Stimulated activated CD4-positive, alpha-beta T cell treated with anti-CD3 and anti-CD28 coated beads, Interleukin-2, amount 100 ng/mL, for 4 hours (primary cell): ENCODE results near the gene AMBP.

Source experiments
- DNase-seq: peaks from one replicate; pipeline ENCODE4 v3.0.0-alpha.2; 2020; ENCODE audit warnings: low read depth

AMBP gene

DNA sequence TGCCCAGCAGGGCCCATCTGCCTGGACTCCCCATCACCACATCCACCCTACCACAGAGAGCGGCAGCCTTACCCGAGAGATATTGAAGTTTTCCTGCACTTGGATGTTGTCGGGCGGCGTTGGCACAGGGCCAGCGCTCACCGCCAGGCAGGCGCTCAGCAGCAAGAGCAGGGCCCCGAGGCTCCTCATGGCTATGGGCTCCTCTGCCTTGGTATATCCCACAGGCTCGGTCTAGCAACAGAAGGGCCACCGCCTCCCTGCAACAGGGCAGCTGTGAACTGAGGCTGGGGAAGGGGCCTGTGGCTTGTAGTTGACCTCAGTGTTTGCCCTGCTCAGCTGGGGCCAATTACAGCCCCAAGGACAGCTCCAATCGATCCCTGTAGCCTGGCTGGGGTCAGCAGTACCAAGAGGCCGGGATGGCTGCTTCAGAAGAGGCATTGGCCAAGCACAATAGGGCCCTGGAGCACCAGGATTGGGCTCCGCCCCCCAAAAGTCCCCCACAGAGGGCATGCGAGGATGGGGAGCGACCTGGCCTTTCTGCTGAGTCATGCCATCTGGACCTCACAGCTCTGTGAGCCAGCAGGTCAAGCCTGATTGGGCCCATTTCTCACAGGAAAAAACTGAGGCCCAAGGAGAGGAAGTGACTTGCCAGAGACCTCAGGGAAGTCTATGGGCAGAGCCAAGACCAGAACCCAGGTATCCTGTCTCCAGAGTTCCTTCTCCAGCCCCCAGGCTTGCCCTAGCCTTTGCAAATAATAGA lies at the start of gene AMBP:
Gene AMBP, minus strand, starts transcription at position 280 of the 760 bp plus-strand sequence. Its CDS starts 91 bp downstream, at position 189.
- no peak for DNase-seq

DNA sequence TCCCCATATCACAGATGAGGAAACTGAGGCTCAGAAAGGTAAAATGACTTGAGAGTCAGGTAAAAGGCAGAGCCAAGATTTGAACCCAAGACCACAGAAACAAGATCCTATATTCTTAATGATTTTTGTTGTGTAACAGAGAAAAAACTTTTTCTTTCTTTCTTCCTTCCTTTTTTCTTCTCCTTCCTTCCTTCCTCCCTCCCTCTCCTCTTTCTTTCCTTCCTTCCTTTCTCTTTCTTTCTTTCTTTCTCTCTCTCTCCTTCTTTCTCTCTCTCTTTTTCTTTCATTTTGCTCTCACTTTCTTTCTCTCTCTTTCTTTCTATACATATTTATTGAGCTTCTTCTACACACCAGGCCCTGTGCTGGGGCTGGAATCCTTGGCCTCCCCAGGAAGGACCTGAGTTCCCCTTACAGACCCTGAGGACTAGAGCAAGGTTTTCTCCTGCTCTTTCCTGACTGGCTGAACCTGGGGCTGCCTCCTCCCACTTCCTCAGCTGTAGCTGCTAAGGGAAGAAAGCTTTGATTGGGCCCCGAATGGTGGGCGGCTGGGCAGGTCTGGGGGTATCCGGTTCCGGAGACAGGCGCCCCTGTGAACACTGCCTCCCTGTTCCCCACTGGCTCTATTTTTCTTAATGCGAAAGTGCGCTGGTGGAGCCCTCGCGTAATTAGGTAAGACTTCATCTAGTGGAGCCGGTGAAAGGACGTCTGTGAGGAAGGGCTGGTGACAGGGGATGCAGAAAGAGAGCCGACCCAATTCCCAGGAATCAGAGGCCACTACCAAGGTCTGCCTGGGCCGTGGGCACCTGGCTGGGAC lies 48.4 kb upstream of the AMBP start:
- no peak for DNase-seq

DNA sequence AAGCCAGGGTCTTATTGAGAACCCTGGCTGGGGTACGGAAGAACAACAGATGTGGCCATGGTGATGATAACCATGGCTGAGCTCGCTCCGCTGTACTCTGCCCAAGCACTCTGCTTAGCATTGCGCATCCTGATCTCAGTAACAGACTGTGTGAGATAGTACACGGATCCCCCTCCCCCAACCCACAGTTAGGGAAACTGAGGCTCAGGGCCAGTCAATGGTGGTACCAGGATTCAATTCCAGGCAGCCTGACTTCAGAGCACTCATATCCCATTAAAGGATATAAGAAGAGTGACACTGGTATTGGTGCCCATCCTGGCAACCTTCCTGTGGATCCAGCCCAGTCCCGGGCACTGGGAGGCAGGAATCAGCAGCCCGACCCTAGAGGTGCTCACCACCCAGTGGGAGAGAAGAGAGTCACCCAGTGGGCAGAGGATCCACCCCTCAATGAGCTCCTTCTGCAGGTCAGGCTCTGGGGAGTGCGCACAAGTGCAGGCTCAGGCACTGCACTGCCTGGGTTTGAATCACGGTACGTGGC lies 47.4 kb upstream of the AMBP start:
- no peak for DNase-seq

DNA sequence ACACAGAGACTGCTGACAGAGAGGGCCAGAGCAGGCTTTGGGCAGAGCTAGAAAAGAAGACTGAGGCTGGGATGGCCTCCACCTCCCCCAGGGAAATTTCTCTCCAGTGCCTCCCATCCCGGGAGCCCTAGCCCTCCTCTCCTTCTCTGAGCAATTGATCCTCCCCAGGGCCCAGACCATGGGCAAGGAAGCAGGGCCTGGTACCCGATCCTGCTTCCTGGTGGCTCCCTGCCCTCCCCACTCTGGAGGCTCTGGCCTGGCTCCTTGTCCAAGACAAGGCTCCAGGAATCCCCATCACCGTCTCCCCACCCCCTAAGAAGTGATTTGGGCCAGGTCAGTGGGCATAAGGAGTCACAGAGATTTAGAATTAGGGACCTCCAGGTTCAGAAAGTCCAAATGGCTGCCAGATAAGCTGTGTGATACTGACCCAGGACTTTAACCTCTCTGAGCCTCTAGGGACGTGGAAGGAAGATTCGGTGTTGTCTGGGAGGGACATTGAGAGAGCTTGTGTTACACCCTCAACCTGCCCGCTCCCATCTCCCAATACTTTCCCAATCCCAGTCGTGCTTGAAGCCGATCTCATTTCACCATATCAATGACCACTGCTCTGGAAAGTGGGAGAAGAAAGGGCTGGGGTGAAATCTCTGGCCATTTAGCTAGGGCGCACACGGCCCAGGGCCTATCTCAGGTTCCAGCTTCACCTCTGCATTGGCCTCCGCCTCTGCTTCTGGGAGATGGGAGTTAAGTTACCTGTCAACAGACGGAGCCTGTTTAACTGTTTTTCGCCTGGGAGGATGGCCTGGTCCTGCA lies 46.8 kb upstream of the AMBP start:
- no peak for DNase-seq

DNA sequence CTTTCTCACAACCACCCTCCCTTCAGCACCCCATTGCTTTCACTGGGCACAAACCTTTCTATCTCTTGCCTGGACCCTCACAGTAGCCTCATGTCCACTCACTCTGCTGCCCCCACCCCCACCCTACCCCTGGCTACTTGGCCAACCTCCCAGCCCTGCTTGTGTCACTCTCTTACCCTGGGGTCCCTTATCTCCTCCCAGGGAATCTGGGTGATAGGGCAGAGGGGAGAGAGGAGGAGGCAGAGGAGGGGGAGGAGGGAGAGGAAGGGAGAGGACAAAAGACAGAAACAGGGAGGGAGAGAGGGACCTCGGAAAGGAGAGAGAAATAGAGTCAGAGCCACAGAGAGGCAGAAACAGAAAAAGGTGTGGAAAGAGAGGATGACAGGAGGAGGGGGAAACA lies 46.0 kb upstream of the AMBP start:
- DNase-seq, result no peak

DNA sequence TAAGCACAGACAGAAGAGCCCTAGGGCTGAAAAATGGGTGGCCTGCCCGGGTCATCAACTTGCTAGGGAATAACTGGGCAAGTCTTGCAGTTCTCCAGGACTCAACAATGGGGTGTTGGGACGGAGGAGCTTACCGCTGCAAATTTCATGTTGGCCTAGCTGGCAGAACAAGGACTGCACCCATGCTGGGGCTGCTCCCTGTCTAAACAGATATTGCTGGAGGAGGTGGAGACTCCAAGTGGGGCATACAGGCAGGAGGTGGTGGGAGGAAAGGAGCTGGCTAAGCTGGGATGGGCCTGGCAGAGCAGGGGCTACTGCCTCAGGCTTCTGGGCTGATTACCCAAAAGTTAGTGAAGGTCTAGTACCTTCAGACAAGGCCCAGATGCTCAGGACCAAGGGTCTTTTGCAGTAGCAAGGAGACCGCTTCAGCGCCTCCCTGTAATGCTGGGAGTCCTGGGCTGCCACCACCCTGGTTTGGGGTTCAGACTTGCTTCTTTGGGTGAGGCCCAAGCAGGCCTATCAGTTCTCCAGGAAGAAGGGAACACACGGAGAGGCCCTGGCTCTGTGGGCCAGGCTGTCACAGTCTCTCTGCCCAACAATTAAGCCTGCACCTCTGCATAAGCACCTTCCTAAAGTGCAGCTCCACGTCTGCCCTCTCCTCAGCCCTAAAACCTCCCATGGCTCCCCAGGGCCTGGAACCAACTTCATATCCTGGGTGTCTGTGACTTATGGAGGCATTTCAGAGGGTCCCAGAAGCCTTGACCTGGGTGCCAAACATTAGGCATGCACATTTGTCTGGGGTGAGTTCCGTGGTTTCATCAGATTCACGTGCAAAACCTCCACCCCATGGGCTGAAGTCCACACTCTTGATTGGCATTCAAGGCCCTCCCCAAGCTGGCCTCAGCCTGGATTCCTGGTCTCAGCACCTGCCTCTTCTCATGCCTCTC lies 45.2 kb upstream of the AMBP start:
- no peak for DNase-seq

GRCh38 chr9:114122136-114123027 lies 44.3 kb upstream of the AMBP start:
- DNase-seq, result no peak

GRCh38 chr9:114121227-114122135 lies 43.4 kb upstream of the AMBP start:
- no peak for DNase-seq

- DNase-seq, result no peak
These were observed 42.3 kb upstream of the AMBP start for GRCh38 chr9:114120192-114121014.

DNA sequence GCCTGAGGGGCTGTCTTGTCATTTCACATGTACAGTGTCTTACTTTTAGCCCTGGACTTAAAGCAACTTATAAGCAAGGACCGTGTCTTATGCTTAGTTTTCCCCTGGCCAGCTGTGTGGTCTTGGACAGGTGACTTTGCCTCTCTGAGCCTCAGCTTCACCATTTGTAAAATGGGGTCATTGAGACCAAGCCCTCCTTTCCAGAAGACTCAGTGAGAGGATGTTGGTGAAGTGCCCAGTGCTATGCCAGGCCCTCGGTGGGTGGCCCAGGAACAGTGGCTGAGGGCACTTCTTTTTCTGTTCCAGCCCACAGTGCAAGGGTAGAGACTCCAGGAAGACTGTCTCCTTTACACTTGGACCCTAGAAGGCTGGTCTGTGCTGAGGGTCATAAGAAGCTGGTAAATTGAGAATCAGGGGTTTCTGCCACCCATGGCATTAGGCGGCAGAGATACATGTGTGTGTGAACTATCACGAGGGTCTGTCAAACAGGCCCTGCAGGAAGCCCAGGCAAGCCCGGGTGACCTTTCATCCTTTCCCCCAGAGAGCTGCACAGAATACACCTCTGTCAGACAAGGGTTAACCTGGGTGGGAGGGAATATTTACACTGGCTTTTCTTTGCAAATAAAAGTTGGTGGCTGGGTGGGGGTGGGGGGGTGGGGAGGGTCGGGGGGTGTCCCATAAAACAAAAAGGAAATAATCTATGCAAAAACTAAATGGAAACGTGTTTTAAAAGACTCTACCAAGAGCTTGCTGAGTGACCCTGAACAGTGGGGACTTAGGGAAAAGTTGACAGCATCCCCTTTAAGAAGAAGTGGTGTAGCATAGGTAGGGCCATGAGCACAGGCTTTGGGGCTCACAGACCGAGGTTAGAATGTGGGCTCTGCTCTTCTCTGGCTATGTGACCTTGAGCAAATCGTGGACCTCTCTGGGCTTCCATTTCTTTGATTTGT lies 41.4 kb upstream of the AMBP start:
- no peak for DNase-seq

GRCh38 chr9:114117996-114118830 lies 40.1 kb upstream of the AMBP start:
- no peak for DNase-seq

DNA sequence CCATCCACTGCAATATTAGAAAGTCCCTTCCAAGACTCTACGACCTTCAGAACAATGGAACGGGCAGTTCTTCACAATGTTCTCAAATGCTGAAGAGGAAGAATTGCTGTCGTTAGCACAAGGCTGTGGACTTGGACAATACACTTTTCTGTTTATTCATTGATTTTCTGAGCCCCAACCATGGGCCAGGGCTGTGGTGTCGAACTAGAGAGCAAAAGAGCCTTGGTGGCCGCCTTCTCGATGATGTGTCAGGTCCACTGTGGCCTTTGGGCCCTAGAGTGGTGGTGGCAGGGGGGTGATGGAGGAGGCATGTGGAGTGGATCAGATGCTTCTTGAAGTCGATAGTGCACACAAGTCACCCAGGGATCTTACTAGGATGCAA lies 39.5 kb upstream of the AMBP start:
- DNase-seq, result no peak

DNA sequence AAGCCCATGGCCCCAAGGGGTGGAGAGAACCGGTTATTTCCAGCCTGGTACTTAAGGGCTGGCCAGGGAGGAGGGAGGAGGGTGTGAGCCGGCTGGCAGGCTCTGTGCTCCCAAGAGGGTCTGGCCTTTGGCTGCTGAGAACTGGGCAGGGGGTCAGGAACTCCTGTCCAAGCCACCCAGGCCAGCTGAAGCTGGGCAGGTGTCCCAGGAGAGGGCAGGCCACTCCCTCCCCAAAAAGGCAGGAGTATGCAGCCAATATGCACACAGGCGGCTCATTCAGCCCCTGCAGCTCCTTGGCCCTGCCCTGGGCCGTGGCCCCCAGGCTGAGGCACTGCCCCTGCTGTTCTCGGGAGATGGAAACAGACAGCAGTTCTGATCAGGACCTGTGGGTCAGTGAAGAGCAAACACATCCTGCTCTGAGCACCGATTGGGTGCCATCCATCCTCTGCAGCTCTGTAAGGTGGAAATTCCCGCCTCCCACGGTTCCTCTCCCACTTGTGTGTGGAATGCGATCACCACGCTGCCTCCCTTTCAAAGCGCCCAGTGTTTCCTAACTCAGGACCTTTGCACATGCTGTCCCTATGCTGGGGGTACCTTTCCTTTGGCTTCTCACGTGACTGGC lies 38.1 kb upstream of the AMBP start:
- no peak for DNase-seq

DNA sequence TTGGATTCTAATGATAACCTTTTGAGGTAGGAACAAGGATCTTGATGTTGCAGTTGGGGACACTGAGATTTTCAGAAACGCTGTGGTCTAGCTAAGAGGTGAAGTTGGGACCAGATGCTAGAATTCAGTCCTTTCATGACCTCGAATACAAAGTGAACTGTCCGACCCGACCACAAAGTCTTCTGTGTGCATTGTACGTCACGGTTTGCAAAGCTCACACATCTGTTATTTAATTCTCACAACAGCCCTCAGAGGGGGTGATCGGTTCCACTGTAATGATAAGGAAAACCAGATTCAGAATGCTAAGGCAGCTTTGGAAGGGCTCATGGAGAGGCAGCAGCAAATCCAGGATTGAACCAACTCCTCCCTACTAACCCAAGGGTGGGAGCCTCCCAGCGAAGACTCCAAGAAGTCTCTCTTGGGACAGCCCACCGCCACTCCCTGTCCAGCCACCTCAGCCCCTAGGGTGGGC lies 37.6 kb upstream of the AMBP start:
- no peak for DNase-seq

GRCh38 chr9:114114364-114114763 lies 36.3 kb upstream of the AMBP start:
- DNase-seq, result no peak
